ENCODE results near the gene BMPR1A. TPM values are rescaled to one million over a fixed set of nuclear protein-coding genes. Genes with fewer than 3 reads are reported as not detected.

BMPR1A gene
- polyA plus RNA-seq, 3 donors = 0.25 to 0.67 (median 0.61) TPM

DNA sequence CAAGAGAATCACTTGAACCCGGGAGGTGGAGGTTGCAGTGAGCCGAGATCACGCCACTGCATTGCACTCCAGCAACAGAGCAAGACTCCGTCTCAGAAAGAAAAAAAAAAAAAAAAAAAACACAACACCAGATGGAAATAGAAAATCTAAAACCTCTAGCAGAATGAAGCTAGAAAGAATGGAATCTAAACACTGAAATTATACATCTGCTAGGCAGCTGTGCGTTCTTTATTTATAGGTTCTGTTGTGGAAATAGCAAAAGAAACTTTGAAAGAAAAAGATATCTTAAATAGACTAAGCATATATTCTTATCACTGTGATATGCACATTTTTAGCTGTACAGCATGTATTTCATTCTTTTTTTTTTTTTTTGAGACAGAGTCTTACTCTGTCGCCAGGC lies 17.1 kb downstream of the BMPR1A start:
- H3K4me1 ChIP-seq (ENCODE audit: control insufficient read depth in 1 of 2, insufficient read depth in 2 of 2, low read length in 2 of 2) = no peaks in the 10 kb centered on the region
- WGBS (ENCODE audit: insufficient coverage) = 100% methylated on average over 1 of the region's 6 CpGs
- no peak overlapping the region for H3K27ac ChIP-seq (ENCODE audit: low read depth in 1 of 2, low read length in 2 of 2)

DNA sequence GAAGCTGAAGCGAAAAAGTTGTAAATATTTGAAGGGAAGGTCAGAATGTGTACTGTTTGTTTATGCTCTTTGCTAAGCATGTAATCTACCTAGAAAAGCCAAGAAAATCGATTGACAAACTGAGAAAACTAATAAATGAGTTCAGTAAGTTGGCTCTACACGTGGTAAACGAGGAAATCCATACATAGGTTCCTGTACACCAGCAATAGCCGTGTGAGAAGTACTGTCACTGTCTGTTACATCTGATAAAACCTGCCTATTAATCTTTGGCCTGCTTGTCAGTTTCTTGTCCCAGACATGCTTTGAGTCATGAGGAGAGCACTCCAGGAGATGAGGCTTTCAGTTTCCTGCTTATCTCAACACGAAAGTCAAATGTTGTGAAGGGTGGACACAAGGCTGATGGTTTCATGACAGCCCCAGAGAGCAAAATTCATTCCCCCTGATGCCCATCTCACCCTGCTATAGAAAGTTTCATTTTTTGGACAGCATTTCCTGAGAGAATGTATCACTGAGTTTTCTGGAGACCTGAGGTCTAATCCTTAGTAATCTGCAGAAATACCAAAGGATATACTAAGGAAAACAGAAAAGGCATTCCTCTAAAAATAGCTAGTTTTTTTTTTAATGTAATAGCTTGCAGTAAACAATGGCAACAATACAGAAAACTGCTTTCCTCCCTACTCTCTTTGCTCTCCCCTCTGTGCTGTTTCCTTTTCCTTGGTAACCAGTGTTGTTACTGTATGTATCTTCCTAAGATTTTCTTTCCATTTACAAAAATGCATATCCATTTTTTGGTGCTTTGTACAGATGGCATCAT lies 18.8 kb downstream of the BMPR1A start:
- H3K27ac ChIP-seq (ENCODE audit: low read depth in 1 of 2, low read length in 2 of 2) = no peak overlapping the region
- no peaks in the 10 kb centered on the region for H4K20me1 ChIP-seq (ENCODE audit: insufficient read depth, low read length)
- peaks cover 2 to 9% of the 10 kb centered on the region in 2 donors for H3K27me3 ChIP-seq (ENCODE audit: control insufficient read depth in 2 of 2, insufficient read depth in 2 of 2, low read length in 2 of 2)
- intact Hi-C loops (cut with micrococcal nuclease) = no loop called here
- no peak overlapping the region for H3K9ac ChIP-seq (ENCODE audit: insufficient read depth, low read length, poor library complexity, severe bottlenecking)
- no peaks in the 10 kb centered on the region for H3K4me1 ChIP-seq (ENCODE audit: control insufficient read depth in 1 of 2, insufficient read depth in 2 of 2, low read length in 2 of 2)
- no peaks in the 10 kb centered on the region for H3K36me3 Mint-ChIP-seq
- H3K4me3 Mint-ChIP-seq = no peak overlapping the region
- no peak overlapping the region for H3K27ac Mint-ChIP-seq
- H3K4me1 Mint-ChIP-seq = no peaks in the 10 kb centered on the region
- DNase-seq = no peak
- no peaks in the 10 kb centered on the region for H3K36me3 ChIP-seq (replicated peaks in 1 of 2; ENCODE audit: control insufficient read depth in 1 of 2, insufficient read depth in 2 of 2, low read length in 2 of 2)
- H2AFZ ChIP-seq (ENCODE audit: insufficient read depth, low read depth, low read length, poor library complexity, severe bottlenecking) = no peak overlapping the region
- H3K27me3 Mint-ChIP-seq (ENCODE audit: low read depth in 3 of 3) = peaks cover 12 to 13% (median 12%) of the 10 kb centered on the region in 3 donors
- H3K9me3 ChIP-seq (replicated peaks in 1 of 2; ENCODE audit: control insufficient read depth in 1 of 2, insufficient read depth in 1 of 2, low read length in 2 of 2) = no peaks in the 10 kb centered on the region
- H3K4me3 ChIP-seq (replicated peaks in 1 of 3; ENCODE audit: low read depth in 2 of 3, low read length in 3 of 3) = no peak overlapping the region
- TF ChIP-seq, protein P1, sequence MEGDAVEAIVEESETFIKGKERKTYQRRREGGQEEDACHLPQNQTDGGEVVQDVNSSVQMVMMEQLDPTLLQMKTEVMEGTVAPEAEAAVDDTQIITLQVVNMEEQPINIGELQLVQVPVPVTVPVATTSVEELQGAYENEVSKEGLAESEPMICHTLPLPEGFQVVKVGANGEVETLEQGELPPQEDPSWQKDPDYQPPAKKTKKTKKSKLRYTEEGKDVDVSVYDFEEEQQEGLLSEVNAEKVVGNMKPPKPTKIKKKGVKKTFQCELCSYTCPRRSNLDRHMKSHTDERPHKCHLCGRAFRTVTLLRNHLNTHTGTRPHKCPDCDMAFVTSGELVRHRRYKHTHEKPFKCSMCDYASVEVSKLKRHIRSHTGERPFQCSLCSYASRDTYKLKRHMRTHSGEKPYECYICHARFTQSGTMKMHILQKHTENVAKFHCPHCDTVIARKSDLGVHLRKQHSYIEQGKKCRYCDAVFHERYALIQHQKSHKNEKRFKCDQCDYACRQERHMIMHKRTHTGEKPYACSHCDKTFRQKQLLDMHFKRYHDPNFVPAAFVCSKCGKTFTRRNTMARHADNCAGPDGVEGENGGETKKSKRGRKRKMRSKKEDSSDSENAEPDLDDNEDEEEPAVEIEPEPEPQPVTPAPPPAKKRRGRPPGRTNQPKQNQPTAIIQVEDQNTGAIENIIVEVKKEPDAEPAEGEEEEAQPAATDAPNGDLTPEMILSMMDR (IDR thresholded peaks at IDR 0.05) = no peak
- no peaks in the 10 kb centered on the region for H3K79me2 ChIP-seq (ENCODE audit: insufficient read depth, low read length)
- H3K9me3 Mint-ChIP-seq = peaks cover 0 to 3% (median 0%) of the 10 kb centered on the region in 7 donors
- 54% methylated on average over 5 of the region's 6 CpGs for WGBS (ENCODE audit: insufficient coverage)
- no peak overlapping the region for H3K4me2 ChIP-seq (replicated peaks; ENCODE audit: extremely low read depth, low read length, poor library complexity, severe bottlenecking)

More for the DNA sequence above, 17.1 kb downstream of the BMPR1A start:
- no peak overlapping the region for H3K4me2 ChIP-seq (replicated peaks; ENCODE audit: extremely low read depth, low read length, poor library complexity, severe bottlenecking)
- no peaks in the 10 kb centered on the region for H3K9me3 ChIP-seq (replicated peaks in 1 of 2; ENCODE audit: control insufficient read depth in 1 of 2, insufficient read depth in 1 of 2, low read length in 2 of 2)
- H3K36me3 ChIP-seq (replicated peaks in 1 of 2; ENCODE audit: control insufficient read depth in 1 of 2, insufficient read depth in 2 of 2, low read length in 2 of 2) = no peaks in the 10 kb centered on the region
- Mint-ChIP-seq H3K4me3 (no peak overlapping the region), H3K9me3 (no peaks in the 10 kb centered on the region), H3K27me3 (ENCODE audit: low read depth in 3 of 3) (peaks cover 12 to 16% (median 15%) of the 10 kb centered on the region in 3 donors), H3K27ac (no peak overlapping the region), H3K36me3 (no peaks in the 10 kb centered on the region), H3K4me1 (no peaks in the 10 kb centered on the region)
- no peak overlapping the region for H3K4me3 ChIP-seq (replicated peaks in 1 of 3; ENCODE audit: low read depth in 2 of 3, low read length in 3 of 3)
- peaks cover 2 to 15% of the 10 kb centered on the region in 2 donors for H3K27me3 ChIP-seq (ENCODE audit: control insufficient read depth in 2 of 2, insufficient read depth in 2 of 2, low read length in 2 of 2)
- H2AFZ ChIP-seq (ENCODE audit: insufficient read depth, low read depth, low read length, poor library complexity, severe bottlenecking) = no peak overlapping the region
- no peaks in the 10 kb centered on the region for H3K79me2 ChIP-seq (ENCODE audit: insufficient read depth, low read length)
- DNase-seq = no peak
- TF ChIP-seq, protein P1 (IDR thresholded peaks at IDR 0.05) = no peak
- H3K9ac ChIP-seq (ENCODE audit: insufficient read depth, low read length, poor library complexity, severe bottlenecking) = no peak overlapping the region
- H4K20me1 ChIP-seq (ENCODE audit: insufficient read depth, low read length) = no peaks in the 10 kb centered on the region
- intact Hi-C loops (cut with micrococcal nuclease) = no loop called here

Data from CD14-positive monocyte (primary cell).